Esophagus squamous epithelium (tissue), 4 donors: Measurements from ENCODE around the gene RHOD.

ENCODE experiments used
- CTCF ChIP-seq, 6 experiments: fragments of 450-650 bp in 4 of 6; fragments of 200-600 bp in 2 of 6; sonication (generic) in 2 of 6; IDR thresholded peaks; one replicate each; pipeline ENCODE4 v1.5.1; 2016 to 2019; ENCODE audit warnings: antibody characterized with exemption in 6 of 6, mild to moderate bottlenecking in 4 of 6, moderate library complexity in 4 of 6
- POLR2A ChIP-seq, 4 donors: fragments of 450-650 bp; IDR thresholded peaks; one replicate each; pipeline ENCODE4 v1.6.1; 2017; ENCODE audit warnings: antibody characterized with exemption in 4 of 4, mild to moderate bottlenecking in 4 of 4, moderate library complexity in 3 of 4

GRCh38 chr11:67119585-67120391 lies 63.1 kb downstream of the RHOD start:
- TF ChIP-seq CTCF (IDR thresholded peaks at IDR 0.05) (no peak), POLR2A (IDR thresholded peaks at IDR 0.05) (no peak)
